ENCODE results near the gene LTBP1. TPM values are rescaled to one million over a fixed set of nuclear protein-coding genes. Genes with fewer than 3 reads are reported as not detected.

The LTBP1 gene
- total RNA-seq, 1 experiment from 2014 or later: 28.5 TPM

- Histone ChIP-seq H3K23me2 (ENCODE audit: insufficient read length, low read depth, low read length, poor library complexity, severe bottlenecking) (no peaks in the 10 kb centered on the region), H3K18ac (ENCODE audit: insufficient read length, low read depth, low read length) (no peak overlapping the region), H3K9ac (ENCODE audit: extremely low read depth, insufficient read length, low read length) (no peak overlapping the region), H2BK15ac (ENCODE audit: low read depth, low read length) (no peak overlapping the region), H3K23ac (ENCODE audit: insufficient read length, low read depth, low read length) (no peak overlapping the region), H3K14ac (ENCODE audit: insufficient read depth, low read length) (0 out of 2 replicates have a peak overlapping the region, but pooled peaks have one; percentile 16), H3K4me1 (ENCODE audit: insufficient read depth, low read length) (no peaks in the 10 kb centered on the region; the same call in 1 of the 2 replicates), H3K79me1 (ENCODE audit: insufficient read depth, low read depth, low read length, poor library complexity, severe bottlenecking) (no peaks in the 10 kb centered on the region), H4K20me1 (ENCODE audit: control insufficient read depth, insufficient read depth, insufficient read length) (no peaks in the 10 kb centered on the region), H3K4me2 (ENCODE audit: insufficient read depth, insufficient read length, low read length) (no peak overlapping the region), H3K4ac (ENCODE audit: low read depth, low read length) (no peak overlapping the region), H3K9me3 (ENCODE audit: control insufficient read depth, low read depth, low read length) (no peaks in the 10 kb centered on the region), H2AFZ (ENCODE audit: low read length) (no peak overlapping the region), H2BK20ac (ENCODE audit: low read depth, low read length, poor library complexity, severe bottlenecking) (no peak overlapping the region), H2BK5ac (ENCODE audit: insufficient read length, low read length) (no peak overlapping the region), H4K5ac (ENCODE audit: insufficient read length, low read depth, low read length) (no peak overlapping the region), H3K27me3 (ENCODE audit: insufficient read depth, low read length) (no peaks in the 10 kb centered on the region), H3K27ac (ENCODE audit: insufficient read length, low read depth, low read length) (no peak overlapping the region), H4K91ac (ENCODE audit: insufficient read length, low read depth, low read length) (no peak overlapping the region), H3K56ac (ENCODE audit: insufficient read length, low read depth, low read length) (no peak overlapping the region), H2AK5ac (ENCODE audit: insufficient read length, low read length) (no peak overlapping the region), H3K79me2 (ENCODE audit: insufficient read depth, low read length) (no peaks in the 10 kb centered on the region), H4K8ac (replicated peaks; ENCODE audit: insufficient read length, low read depth, low read length) (no peak overlapping the region), H3T11ph (ENCODE audit: low read length) (no peak overlapping the region), H2BK120ac (ENCODE audit: low read depth, low read length, poor library complexity, severe bottlenecking) (no peak overlapping the region), H2BK12ac (ENCODE audit: insufficient read length, low read depth, low read length) (no peak overlapping the region)
- Mint-ChIP-seq H3K27me3 (ENCODE audit: low read depth) (no peaks in the 10 kb centered on the region), H3K4me3 (no peak overlapping the region), H3K4me1 (peaks cover 13 to 18% of the 10 kb centered on the region in 2 experiments), H3K9me3 (peaks cover 4 to 9% of the 10 kb centered on the region in 2 experiments; a peak in 4 of 5 replicates), H3K36me3 (ENCODE audit: insufficient read depth in 1 of 3, low read depth in 3 of 3) (peaks cover 7 to 12% (median 7%) of the 10 kb centered on the region in 3 experiments), H3K27ac (peak overlapping the region in 2 of 3 experiments; percentile 44 to 45; a peak in 3 of 7 replicates)
- no peak for DNase-seq
- no peak for TF ChIP-seq CTCF (conservative IDR thresholded peaks at IDR 0.05)
- WGBS (ENCODE audit: extremely low coverage, insufficient read length, low lambda C conversion rate): no CpG with 5 or more reads among the region's 6 CpGs
Observed at GRCh38 chr2:33020883-33021282, 74.1 kb downstream of the LTBP1 start.
